AG09319 (cell line): ENCODE measurements around the gene TGDS.
A peak's percentile ranks its signal among the peaks of the same experiment; 100 is the strongest.

ENCODE experiments used
- DNase-seq: peaks from one replicate; pipeline ENCODE4 v3.0.0-alpha.2; 2010; ENCODE audit warnings: low read depth; ENCODE audit errors: extremely low read depth
- TF ChIP-seq, protein P1 (sequence below): IDR thresholded peaks from 2 replicates; pipeline ENCODE4 v1.5.1; 2011; ENCODE audit warnings: low read depth, mild to moderate bottlenecking, inconsistent platforms, low read length, moderate library complexity

The TGDS gene

DNA sequence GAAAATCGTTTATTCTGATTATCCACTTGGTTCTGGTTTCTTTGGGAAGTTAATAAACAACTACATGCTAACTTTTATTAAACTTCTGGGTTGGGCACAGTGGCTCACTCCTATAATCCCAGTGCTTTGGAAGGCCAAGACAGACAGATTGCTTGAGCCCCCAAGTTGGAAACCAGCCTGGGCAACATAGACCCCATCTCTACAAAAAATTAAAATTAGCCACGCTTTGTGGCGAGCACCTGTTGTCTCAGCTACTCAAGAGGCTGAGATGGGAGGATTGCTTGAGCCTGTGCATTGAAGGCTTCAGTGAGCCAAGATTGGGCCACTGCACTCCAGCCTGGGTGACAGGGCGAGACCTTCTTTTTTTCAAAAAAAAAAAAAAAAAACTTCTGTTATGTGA lies 27.4 kb upstream of the TGDS start:
- TF ChIP-seq, protein P1, sequence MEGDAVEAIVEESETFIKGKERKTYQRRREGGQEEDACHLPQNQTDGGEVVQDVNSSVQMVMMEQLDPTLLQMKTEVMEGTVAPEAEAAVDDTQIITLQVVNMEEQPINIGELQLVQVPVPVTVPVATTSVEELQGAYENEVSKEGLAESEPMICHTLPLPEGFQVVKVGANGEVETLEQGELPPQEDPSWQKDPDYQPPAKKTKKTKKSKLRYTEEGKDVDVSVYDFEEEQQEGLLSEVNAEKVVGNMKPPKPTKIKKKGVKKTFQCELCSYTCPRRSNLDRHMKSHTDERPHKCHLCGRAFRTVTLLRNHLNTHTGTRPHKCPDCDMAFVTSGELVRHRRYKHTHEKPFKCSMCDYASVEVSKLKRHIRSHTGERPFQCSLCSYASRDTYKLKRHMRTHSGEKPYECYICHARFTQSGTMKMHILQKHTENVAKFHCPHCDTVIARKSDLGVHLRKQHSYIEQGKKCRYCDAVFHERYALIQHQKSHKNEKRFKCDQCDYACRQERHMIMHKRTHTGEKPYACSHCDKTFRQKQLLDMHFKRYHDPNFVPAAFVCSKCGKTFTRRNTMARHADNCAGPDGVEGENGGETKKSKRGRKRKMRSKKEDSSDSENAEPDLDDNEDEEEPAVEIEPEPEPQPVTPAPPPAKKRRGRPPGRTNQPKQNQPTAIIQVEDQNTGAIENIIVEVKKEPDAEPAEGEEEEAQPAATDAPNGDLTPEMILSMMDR: no peak
- no peak for DNase-seq

DNA sequence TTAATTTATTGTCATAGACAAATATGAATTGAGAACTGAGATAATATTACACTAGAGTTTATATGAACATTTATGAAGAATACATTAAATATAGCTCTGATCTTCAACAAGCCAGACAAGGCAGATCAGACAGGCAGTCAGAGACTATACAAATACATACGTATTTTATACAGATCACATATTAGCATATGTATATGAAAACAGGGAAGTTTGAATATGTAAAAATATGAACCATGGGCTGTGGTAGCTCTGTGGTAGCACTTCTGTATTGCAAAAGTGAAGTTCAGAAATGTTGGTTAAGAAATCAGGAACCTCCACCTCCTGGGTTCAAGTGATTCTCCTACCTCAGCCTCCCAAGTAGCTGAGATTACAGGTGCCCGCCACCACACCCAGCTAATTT lies 26.4 kb upstream of the TGDS start:
- DNase-seq: no peak
- TF ChIP-seq, protein P1: no peak

DNA sequence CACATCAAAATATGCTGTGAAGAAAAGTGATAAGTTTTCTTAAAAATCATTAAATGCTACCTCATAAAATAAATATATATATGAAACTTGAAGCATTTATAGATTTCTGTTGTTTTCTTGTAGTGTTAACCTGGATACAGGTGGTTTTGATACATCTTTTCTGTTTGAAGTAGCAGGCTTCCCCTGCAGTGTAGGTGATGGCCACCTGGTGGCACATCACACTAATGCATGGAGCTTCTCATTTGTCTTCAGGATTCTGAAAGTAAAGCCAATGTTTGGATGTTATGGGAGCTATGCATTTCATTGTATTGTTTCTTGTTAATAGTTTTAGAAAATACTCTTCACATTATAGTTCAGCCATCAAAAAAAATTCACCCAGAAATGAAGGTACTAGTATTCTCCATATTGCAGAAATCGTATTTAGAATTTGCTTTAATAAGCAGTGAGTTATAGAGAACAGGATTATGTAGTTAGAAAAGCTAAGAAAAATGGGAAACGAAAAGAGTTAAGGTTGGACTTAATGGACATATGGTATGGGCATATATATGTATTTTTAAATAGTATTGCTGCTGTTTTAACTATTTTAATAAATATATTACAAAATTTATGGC lies 24.4 kb upstream of the TGDS start:
- TF ChIP-seq, protein P1: peak; percentile 65
- no peak for DNase-seq

DNA sequence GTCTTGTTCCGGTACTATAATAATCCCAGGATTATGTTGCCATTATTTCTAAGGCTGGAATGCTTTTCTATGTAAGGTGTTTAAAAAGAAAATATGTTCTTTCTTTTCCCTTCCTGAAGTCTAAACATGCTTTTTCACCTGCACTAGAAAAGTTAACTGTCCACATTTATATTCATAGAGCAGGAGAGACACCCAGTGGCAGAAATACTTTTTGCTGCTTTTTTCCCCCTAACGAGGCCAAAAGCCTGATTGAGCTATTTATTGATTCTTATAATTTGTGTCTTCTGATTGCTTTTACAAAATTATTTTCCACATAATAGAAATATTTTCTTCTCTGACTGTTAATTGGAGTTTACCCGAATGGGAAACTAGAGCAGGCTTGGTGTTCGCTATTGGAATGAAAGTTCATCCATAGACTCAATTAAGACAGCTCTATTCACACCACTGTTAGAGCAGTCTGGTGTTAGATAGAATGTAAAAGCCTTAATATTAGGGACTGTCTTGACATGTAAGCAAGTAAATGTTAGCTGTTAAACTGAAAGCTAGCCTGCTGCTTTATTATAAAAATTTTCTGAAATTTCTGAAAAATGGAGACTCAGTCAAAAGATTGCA lies 21.5 kb upstream of the TGDS start:
- DNase-seq: no peak

DNA sequence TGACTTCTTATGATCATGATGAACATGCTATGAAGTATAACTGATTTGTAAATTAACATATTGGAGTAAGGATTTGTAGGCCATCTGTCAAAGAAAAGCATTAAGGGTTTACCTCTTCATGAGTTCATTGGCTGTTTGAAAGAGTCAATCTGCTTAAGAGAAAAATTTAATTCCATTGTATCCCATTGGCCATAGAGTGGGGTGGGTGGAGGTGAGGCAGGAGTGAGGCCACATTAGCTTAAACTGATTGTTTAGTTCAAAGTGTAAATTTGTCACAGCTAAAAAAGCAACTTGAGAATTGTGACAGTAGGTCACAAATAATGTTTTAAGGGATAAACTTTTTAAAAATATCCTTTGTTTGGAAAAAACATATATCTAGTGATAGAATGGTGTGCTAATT lies 17.1 kb upstream of the TGDS start:
- DNase-seq: no peak
- TF ChIP-seq, protein P1: no peak

More for the DNA sequence above, 21.5 kb upstream of the TGDS start:
- TF ChIP-seq, protein P1: peak; percentile 48

DNA sequence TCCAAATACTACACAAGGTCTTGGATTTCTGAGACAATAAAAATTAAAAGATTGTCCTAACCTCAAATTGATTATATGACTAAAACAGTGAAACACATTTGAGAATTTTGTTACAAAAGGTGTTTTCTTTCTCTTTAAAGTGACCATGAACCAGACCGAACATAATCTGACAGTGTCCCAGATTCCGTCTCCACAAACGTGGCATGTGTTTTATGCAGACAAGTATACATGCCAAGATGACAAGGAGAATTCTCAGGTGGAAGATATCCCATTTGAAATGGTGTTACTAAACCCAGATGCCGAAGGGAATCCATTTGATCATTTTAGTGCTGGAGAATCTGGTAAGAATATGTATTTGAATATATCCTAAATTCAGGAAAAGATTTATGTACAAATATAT lies 16.1 kb upstream of the TGDS start:
- DNase-seq: no peak

DNA sequence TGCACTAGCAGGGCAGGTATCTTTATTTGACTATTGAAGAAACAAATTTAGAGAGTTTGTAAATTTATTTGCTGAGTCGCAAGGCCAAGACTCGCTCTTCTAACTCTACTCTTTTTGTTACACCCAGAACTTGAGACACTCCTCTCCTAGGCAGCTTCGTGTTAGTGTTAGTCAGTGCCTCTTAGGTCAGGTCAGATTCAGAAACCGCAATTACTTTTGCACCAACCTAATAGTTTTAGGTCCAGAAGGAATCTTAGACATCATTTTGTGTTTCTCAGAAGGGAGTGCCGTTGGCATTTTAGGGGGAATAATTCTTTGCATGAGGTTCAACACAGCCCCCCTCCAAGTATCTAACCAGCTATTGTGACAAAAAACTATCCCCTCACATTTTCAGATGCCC lies 14.5 kb upstream of the TGDS start:
- TF ChIP-seq, protein P1: no peak
- no peak for DNase-seq

More for the DNA sequence above, 16.1 kb upstream of the TGDS start:
- TF ChIP-seq, protein P1: no peak
